HG02571 (cell line): ENCODE results near the gene FAM170B.

Experiments
- ATAC-seq: cut with Tn5 transposase; IDR thresholded peaks from one replicate; pipeline ENCODE4 v1.9.1; 2021; ENCODE audit warnings: mild to moderate bottlenecking, moderate library complexity; ENCODE audit not compliant: unreplicated experiment

The FAM170B gene

GRCh38 chr10:49109669-49110340, 24.0 kb downstream of the FAM170B start:
- no peak for ATAC-seq

GRCh38 chr10:49108656-49109055, 25.2 kb downstream of the FAM170B start:
- ATAC-seq: no peak

DNA sequence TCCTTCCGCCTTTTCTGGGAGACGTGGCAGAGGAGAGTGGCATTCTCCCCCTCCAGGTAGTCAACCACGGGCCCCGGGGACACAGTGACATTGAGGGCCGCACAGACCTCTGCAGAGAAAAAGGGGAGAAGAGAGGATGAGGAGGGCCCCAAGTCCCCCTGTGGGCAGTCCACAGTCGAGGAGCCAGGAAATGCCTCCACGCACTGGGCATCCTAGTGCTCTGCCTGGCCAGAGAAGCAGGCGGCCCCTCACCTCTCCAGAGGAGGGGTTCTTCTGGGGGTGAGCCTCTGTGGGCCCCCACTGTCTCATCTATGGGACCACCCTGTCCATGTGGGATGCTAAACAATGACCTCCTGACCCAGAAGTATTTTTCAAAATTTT, 25.9 kb downstream of the FAM170B start:
- no peak for ATAC-seq

- no peak for ATAC-seq
These were observed 26.5 kb downstream of the FAM170B start for GRCh38 chr10:49107111-49107886.

DNA sequence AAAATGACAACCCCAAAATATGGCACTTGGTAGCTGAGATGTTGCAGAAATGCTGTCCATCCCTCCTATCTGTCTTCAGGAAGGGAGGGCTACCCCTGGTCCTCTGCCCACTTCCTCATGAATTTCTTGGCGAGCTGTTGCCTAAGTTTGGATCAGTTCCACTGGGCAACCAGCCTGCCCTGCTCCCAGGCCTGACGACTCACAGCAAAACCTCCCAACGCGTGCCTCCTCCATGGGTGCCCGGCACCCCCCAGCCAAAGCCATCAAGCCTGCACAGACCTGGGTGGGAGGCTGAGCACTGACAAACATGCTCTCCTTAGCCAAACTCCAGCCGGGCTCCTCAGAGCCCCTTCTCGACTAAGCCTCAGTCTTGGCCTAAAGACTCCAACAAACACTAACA, 27.4 kb downstream of the FAM170B start:
- ATAC-seq: no peak

- no peak for ATAC-seq
These were observed 28.7 kb downstream of the FAM170B start for GRCh38 chr10:49105076-49105475.

GRCh38 chr10:49104323-49104722, 29.5 kb downstream of the FAM170B start:
- no peak for ATAC-seq

DNA sequence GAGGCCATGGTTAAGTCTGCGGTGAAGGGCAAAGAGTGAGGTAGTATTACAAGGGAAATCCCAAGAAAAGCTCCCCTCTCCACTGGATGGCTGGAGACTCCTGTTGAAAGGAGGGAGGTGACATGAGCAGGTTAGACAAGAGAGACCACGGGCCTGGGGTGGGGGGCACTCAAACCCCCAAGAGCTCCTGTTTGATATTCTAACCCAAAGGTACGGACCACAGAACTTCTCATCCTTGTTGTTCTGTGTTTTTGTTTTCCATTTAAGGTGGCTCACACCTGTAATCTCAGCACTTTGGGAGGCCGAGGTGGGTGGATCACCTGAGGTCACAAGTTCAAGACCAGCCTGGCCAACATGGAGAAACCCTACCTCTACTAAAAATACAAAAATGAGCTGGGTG, 30.1 kb downstream of the FAM170B start:
- ATAC-seq: no peak

- no peak for ATAC-seq
These were observed 34.8 kb downstream of the FAM170B start for GRCh38 chr10:49099046-49099445.

GRCh38 chr10:49096890-49097445, 36.9 kb downstream of the FAM170B start:
- ATAC-seq: no peak

DNA sequence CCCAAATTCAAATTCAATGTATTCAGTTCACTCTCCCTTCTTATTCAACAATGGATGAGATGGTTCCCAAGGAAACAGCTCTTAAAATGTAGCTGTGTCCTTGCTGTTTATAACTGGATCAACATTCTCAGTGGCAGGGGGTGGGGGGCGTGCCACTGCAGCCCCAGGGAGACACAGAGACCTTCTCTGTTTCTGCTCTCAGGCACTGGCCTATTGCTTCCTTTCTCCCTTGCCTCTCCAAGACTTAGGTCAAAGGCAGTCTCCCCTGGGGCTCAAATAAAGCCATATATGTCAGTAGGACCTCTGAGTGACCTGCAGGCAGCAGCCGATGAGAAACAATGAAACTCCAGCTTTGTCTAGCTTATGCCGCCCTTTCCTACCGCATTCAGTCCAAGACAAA, 39.2 kb downstream of the FAM170B start:
- no peak for ATAC-seq

GRCh38 chr10:49093922-49094321, 39.9 kb downstream of the FAM170B start:
- ATAC-seq: no peak

- ATAC-seq: no peak
These were observed 41.3 kb downstream of the FAM170B start for GRCh38 chr10:49092477-49092876.

GRCh38 chr10:49091450-49092210, 42.2 kb downstream of the FAM170B start:
- no peak for ATAC-seq

- ATAC-seq: no peak
These were observed 43.0 kb downstream of the FAM170B start for GRCh38 chr10:49090696-49091380.

DNA sequence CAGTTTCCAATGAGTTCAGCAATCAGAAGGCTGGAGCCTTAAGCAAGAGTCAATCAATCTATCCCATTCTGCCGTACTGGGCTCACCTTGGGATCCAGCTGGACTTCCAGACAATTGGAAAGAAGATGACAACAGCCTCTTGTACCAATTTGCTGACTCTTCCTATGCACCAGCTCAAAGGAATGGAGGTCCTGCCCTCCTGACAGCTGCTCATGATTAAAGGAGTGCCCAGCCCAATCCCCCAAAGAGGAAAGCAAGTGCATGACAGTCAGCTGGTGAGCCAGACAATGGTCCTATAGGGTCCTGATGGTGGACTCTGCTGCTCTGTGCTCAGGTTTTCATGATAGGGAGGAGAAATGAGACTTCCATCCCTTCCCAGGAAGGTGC, 43.6 kb downstream of the FAM170B start:
- no peak for ATAC-seq

DNA sequence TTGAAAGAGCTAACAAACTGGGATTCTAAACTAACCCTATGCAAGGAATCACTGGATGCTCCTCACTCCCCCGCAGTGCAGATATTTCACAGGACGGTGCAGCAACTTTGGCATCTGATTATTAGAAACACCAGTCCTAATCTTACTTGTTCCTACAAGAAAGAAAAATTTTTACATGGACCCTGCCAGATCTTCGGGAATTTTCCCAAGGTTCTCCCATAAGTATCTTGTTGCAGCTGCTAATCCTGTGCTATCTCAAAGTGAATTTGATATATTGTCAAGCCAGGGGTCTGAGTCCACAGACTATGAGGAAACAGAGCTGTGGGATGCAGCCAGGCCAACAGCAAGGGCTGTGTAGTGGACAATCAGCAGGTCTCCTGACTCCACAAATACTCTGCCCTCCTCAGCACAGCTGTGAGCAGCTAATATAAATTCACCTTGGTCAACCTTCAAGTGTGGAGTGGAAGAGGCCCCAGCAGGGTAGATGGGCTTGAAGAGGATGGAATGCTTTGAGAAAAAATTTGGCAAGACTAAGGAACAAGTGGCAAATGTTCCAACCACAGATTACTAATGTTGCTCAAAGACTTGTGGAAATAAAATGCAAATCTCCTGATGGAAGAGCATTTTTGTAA, 44.1 kb downstream of the FAM170B start:
- no peak for ATAC-seq

- ATAC-seq: no peak
These were observed 44.7 kb downstream of the FAM170B start for GRCh38 chr10:49089152-49089551.

DNA sequence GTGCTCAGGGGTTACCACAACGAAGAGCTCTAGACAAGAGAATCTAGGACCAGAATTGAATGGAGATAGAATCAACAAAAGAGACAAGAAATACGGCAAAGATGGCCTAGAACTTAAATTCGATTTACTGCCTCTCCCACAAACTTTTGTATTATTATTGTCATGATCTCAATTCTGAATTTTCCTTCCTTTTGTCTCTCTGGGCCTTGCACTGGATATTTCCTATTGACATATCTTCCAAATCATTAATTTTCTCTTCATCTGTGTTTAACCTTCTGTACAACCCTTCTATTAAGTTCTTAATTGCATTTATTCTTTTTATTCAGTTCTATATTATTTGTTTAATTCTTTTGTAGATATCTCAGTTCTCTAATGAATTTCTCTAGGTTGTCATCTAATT, 46.9 kb downstream of the FAM170B start:
- ATAC-seq: no peak

- no peak for ATAC-seq
These were observed 50.6 kb downstream of the FAM170B start for GRCh38 chr10:49083261-49083660.

GRCh38 chr10:49082766-49083165, 51.1 kb downstream of the FAM170B start:
- no peak for ATAC-seq
